ENCODE measurements around the gene ZFY.
"Not testable (repeated sequence)": the region's sequence is repeated elsewhere in the genome, so short reads cannot be mapped to it uniquely, and the experiment has no call there.

ZFY gene

DNA sequence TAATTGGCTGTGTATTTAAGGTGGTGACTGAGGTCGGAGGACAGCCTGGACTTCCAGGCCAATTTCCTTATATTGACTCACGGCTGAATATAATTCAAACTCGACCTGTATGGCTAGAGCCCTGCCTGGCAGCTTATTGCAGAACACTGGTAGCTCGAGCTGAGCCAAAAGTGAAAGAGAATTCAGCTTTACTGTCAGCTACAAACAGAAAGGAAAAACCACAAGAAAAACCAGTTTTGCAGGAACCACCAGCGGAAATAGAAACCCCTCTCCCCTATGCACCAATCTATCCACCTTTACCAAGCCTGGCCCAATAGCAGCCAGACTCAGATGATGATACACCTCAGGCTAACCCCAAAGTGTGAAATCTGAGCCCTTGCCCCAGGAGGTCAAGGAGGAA, 68.7 kb downstream of the ZFY start:
- no peak overlapping the region for H3K4me3 ChIP-seq (ENCODE audit: low read length)
- no peak for TF ChIP-seq ZNF274 (IDR thresholded peaks at IDR 0.05; ENCODE audit: low read depth, low read length)

DNA sequence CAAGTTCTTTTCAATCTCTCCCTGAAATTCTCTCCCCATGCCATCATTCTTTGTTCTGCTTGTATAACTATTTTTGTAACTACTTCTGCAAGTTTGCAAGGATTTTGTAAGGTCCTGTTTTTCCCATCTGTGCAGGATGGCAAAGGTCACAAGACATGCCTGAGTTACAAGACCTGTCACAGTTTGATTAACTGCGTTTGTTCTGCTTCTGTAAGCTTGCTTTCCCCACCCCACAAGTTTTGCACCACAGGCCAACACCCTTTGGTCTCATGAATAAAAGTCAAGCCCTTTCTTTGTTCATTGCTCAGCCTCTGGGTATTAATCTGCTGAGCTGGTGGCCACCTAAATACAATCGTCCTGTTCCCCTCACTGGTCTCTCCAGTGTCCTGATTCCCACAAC, 70.8 kb downstream of the ZFY start:
- H3K4me3 ChIP-seq (ENCODE audit: low read length) = not testable (repeated sequence)

DNA sequence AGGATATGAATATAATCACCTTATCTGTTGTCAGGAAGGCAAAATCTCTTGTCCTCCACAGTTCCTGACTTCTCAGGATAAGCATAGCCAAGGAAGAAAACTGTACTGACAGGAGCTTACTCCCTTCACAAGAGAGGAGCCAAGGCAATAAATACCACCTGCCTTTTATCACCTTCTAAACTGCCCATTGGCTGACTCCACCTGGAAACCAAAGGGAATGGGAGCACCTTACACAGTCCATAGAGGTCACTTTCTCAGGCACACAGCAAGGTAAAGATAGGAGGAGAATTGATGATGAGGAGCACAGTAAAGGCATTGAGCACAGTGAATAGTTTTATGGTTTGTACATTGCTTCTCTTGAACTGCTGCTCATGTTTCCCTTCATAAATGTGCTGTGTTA, 72.8 kb downstream of the ZFY start:
- H3K4me3 ChIP-seq (ENCODE audit: low read length) = no peak overlapping the region
- no peak for TF ChIP-seq ZNF274 (IDR thresholded peaks at IDR 0.05; ENCODE audit: low read depth, low read length)

DNA sequence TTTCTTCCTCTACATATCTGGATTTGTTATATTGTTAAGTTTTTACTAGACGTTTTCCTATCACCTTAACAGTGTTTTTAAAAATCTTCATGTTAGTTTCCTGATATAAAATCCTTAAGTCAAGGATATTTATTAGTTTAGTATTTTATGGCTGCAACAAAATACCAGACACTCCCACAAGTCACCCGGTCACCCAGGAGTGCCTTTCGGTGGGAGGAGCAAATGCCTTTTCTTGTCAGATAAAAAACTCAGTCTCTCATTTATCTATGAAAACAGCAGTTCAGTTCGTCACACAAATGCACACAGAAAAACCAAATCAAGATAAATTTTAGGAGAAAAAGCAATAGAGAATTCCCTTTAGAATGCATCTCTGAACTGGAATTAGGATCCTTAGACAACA, 77.0 kb downstream of the ZFY start:
- TF ChIP-seq ZNF274 (IDR thresholded peaks at IDR 0.05; ENCODE audit: low read depth, low read length) = no peak
- no peak overlapping the region for H3K4me3 ChIP-seq (ENCODE audit: low read length)

DNA sequence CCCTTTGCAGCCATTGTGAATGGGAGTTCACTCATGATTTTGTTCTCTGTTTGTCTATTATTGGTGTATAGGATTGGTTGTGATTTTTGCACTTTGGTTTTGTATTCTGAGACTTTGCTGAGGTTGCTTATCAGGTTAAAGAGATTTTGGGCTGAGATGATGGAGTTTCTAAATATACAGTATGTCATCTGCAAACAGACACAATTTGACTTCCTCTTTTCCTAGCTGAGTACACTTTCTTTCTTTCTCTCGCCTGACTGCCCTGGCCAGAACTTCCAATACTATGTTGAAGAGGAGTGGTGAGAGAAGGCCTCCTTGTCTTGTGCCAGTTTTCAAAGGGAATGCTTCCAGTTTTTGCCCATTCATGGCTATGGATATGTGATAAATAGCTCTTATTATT, 81.4 kb downstream of the ZFY start:
- TF ChIP-seq ZNF274 (IDR thresholded peaks at IDR 0.05; ENCODE audit: low read depth, low read length) = no peak
- no peak overlapping the region for H3K4me3 ChIP-seq (ENCODE audit: low read length)

DNA sequence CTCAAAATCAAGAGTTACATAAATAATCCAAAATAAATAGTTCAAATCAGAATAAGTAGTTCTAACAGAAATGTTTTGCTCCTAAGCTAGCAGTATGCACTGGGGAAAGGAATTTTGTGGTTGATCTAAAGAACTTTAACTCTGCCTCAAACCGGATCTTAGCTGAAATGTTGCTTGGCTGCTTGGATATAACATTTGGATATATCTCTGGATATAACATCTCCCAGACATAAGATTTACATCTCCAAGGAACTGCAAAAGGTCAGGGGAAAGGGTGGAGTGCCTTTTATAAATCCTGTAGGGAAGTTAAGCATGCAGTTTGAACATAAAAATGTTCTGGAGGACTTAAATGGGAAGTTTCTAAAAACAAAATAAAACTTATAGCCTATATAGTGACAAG, 83.4 kb downstream of the ZFY start:
- H3K4me3 ChIP-seq (ENCODE audit: low read length) = no peak overlapping the region
- TF ChIP-seq ZNF274 (IDR thresholded peaks at IDR 0.05; ENCODE audit: low read depth, low read length) = no peak

DNA sequence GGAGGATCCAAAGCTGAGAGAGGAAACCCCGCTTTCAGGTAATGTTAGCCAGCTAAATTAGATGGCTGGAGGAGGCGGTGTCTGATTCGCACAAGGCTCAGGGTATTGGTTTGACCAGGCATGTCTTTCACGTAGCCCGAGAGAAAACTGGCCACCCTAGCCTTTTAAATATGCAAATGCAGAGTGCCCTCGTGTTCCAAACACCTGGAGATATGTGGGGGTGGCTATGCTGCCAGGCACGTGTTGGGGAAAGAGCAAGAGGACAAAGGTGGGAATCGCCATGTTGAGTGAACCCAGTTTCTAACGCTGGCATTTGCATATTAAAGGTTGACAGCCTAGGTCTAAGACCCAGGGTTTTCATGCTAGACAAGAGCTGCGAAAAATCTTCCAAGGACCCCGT, 84.4 kb downstream of the ZFY start:
- TF ChIP-seq ZNF274 (IDR thresholded peaks at IDR 0.05; ENCODE audit: low read depth, low read length) = no peak
- H3K4me3 ChIP-seq (ENCODE audit: low read length) = no peak overlapping the region

DNA sequence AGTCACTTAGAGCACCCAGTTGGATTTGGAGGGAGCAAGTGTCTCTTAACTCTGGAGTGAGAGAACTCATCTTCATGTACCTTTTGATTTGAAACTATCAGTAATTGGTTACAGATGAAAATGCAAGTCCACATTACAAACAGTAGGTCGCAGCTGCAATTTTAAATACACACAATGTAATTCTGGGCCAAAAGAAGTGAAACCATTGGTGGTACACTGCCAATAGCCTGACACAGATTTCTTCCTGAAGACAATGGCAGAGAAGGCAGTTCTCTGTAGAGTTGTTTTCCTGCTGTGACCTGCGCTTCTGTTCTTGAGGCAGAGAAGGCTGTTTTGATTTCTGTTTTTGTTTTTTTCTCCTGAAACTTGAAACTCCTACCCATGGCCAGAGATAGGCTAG, 86.0 kb downstream of the ZFY start:
- no peak for TF ChIP-seq ZNF274 (IDR thresholded peaks at IDR 0.05; ENCODE audit: low read depth, low read length)
- no peak overlapping the region for H3K4me3 ChIP-seq (ENCODE audit: low read length)

DNA sequence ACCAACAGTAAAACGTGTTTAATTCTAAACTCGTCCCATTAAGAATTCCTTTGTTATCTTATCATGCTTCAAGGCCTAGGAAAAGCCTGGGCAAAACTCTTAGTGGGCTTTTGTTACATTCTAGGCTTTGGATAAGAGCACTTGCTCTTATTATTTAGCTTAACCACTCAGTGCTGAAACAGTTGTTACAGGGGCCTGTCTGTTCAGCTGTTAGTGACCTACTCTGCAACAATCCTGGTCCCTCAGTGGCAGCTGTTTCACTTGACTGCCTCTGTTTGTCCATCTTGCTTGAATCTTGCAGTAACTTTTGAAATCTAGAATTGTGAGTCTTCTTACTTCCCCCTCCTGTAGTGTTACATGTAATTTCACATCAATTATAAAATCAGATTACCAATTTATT, 88.4 kb downstream of the ZFY start:
- no peak overlapping the region for H3K4me3 ChIP-seq (ENCODE audit: low read length)
- no peak for TF ChIP-seq ZNF274 (IDR thresholded peaks at IDR 0.05; ENCODE audit: low read depth, low read length)

DNA sequence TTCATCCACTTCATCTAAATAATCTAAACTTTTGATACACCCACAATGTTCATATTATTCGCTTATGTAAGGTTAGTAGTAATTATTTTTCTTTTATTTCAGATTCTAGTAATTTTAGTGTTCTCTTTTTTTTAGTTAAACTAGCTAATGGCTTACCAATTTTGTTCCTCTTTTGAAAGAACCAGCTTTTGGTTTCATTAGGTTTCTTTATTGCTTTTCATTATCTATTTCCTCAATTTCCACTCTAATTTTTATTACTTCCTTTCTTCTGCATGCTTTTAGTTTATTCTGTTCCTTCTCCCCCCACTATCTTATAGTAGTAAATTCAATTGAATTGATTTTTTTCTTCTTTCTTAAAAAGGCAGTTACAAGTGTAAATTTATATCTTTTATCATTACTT, 90.2 kb downstream of the ZFY start:
- no peak for TF ChIP-seq ZNF274 (IDR thresholded peaks at IDR 0.05; ENCODE audit: low read depth, low read length)
- H3K4me3 ChIP-seq (ENCODE audit: low read length) = no peak overlapping the region

Data from GM08714 (cell line).